Tibial nerve (tissue), 4 donors: ENCODE data around the gene CT45A9.
"Not testable (repeated sequence)": the region's sequence is repeated elsewhere in the genome, so short reads cannot be mapped to it uniquely, and the experiment has no call there.

Experiments
- EP300 ChIP-seq, 2 donors: sonication (generic); formaldehyde crosslinking; IDR thresholded peaks; one replicate each; pipeline ENCODE4 v1.6.1; 2017; ENCODE audit warnings: antibody characterized with exemption in 2 of 2, mild to moderate bottlenecking in 1 of 2
- TF ChIP-seq, protein P1 (sequence below), 5 experiments: fragments of 200-600 bp in 3 of 5; fragments of 450-650 bp in 2 of 5; sonication (generic) in 3 of 5; IDR thresholded peaks; one replicate each; pipeline ENCODE4 v1.5.1; 2016 to 2019; ENCODE audit warnings: antibody characterized with exemption in 5 of 5, mild to moderate bottlenecking in 3 of 5, moderate library complexity in 2 of 5

DNA sequence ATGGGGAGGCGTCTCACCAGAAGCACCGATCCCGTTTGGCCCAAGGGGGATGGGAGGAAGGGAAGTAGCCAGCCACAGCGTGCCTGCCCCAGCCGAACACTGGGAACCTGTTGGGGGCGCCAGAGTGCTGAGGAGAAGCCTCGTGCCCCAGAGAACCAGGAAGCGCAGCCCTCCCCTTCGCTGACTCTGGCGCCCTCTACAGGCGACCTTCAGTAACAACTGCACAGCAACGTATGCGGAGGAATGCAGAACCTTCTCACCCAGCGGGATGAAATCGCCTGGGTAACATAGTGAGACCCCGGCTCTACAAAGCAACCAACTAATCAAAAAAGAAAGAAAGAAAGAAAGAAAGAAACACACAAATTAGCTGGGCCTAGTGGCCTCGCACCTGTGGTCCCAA, 17.2 kb downstream of the CT45A9 start, which contains the start of gene CT45A8:
- TF ChIP-seq EP300 (IDR thresholded peaks at IDR 0.05): not testable (repeated sequence)
- TF ChIP-seq, protein P1, sequence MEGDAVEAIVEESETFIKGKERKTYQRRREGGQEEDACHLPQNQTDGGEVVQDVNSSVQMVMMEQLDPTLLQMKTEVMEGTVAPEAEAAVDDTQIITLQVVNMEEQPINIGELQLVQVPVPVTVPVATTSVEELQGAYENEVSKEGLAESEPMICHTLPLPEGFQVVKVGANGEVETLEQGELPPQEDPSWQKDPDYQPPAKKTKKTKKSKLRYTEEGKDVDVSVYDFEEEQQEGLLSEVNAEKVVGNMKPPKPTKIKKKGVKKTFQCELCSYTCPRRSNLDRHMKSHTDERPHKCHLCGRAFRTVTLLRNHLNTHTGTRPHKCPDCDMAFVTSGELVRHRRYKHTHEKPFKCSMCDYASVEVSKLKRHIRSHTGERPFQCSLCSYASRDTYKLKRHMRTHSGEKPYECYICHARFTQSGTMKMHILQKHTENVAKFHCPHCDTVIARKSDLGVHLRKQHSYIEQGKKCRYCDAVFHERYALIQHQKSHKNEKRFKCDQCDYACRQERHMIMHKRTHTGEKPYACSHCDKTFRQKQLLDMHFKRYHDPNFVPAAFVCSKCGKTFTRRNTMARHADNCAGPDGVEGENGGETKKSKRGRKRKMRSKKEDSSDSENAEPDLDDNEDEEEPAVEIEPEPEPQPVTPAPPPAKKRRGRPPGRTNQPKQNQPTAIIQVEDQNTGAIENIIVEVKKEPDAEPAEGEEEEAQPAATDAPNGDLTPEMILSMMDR (IDR thresholded peaks at IDR 0.05): not testable (repeated sequence)
